ENCODE results near the gene IP6K3.
A peak's percentile ranks its signal among the peaks of the same experiment; 100 is the strongest.

The IP6K3 gene, protein sequence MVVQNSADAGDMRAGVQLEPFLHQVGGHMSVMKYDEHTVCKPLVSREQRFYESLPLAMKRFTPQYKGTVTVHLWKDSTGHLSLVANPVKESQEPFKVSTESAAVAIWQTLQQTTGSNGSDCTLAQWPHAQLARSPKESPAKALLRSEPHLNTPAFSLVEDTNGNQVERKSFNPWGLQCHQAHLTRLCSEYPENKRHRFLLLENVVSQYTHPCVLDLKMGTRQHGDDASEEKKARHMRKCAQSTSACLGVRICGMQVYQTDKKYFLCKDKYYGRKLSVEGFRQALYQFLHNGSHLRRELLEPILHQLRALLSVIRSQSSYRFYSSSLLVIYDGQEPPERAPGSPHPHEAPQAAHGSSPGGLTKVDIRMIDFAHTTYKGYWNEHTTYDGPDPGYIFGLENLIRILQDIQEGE

GRCh38 chr6:33746651-33747100 is at the start of gene IP6K3:
TSS of gene IP6K3 (minus strand) at chr6:33746905. CDS start at chr6:33735476, 11,429 bp downstream.
- DNase-seq: no peak

- no peak for DNase-seq
These were observed 48.4 kb upstream of the IP6K3 start for GRCh38 chr6:33794910-33795623.

DNA sequence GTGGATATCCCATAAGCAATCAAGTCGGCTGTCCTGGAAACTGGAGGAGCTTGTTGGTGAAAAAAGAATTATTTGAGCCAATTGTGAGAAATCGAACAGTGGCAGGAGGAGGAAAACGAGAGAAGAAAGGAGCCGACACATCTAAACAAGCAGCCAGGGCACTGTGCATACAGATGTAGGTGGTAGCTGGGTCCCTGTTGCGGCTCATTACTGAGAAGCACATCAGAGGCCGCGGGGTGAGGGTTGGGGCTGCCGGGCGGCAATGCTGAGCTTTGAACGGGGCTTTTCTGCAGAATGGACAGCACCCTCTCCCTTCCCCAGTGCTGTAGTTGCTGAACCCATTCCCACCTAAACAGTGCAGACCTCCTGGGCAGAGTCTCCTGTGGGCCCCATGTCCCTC is 46.3 kb upstream of the IP6K3 start:
- no peak for DNase-seq

DNA sequence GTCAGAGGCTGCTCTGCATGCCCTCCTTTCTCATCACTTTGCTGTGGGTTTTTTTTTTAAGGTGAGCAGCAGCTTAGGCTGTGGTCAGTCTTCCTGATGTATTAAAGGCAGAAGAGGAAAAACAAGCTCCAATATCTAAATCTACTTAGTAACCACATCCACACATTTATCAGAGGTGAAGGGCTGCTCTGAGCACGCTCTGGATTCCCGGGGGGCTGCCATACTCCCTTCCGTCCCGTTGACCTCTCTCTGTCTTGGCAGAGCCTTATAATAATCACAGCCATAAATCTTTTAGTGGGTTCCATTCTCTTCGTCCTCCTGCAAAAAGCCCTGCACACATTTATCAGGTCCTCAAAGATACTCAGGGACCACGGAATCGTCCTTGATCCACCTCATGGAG is 44.9 kb upstream of the IP6K3 start:
- no peak for DNase-seq

DNA sequence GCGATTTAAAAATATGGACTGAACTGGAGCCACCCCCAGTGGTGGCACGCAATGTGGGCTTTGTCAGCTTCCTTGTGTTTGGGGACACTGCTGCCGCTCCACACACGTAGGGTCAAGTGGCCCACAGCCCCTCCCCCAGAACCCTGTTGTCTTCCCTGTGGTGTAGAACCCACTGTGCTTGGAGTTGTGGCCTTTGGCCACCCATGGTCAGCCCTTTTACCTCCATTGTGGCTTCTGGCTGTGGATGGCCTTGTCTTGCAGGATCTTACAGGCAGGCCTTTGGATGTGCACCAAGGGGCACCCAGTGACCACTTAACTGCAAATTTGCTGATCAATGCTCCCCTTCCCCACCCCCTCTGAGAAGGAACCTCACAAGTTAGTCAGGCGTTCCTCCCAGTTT is 44.2 kb upstream of the IP6K3 start:
- no peak for DNase-seq

DNA sequence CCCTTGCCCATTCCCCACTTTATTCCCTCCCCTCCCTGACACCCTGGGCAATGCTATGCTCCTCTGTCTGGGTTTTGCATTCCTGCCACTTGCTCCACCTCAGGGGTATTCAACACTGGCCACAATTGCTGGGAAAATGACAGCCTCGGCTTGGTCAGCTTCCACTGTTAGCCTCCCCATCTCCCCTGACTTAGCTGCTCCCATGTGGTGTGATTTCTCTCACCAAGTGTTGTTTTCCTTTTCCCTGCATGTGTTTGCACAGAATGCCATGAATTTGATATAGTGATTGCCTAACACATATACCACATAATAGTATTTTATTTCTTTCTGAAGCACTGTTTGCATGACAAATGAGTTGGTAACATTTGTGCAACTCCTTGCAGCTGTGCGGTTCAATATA is 43.7 kb upstream of the IP6K3 start:
- no peak for DNase-seq

DNA sequence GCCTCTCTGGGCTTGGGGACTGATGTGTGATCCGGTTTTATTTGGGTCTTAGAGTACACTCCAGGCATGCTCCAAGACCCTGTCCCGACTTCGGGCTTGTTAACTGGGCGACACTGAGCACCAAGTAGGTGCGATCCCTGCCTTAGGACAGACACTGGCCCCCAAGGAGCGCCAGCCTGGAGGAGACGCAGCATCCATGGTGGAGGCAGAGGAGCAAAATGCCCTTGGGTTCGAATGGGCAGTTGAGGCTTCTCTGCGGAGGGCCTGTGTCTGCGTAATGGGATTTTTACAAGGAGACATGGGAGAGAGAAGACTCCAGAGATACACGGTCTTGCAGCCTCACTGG is 42.8 kb upstream of the IP6K3 start:
- DNase-seq: no peak

GRCh38 chr6:33788694-33789549 is 42.2 kb upstream of the IP6K3 start, which contains the start of gene LEMD2:
TSS of gene LEMD2 (minus strand) at chr6:33789130. CDS start at chr6:33789116, 14 bp downstream.
- peak; percentile 87 to 91 for DNase-seq

- DNase-seq: peak; percentile 40 to 47
These were observed 41.4 kb upstream of the IP6K3 start for GRCh38 chr6:33787954-33788693.

- no peak for DNase-seq
These were observed 40.7 kb upstream of the IP6K3 start for GRCh38 chr6:33787346-33787953.

GRCh38 chr6:33786736-33787135 is 40.0 kb upstream of the IP6K3 start:
- DNase-seq: no peak

GRCh38 chr6:33785778-33786177 is 39.1 kb upstream of the IP6K3 start:
- DNase-seq: no peak

DNA sequence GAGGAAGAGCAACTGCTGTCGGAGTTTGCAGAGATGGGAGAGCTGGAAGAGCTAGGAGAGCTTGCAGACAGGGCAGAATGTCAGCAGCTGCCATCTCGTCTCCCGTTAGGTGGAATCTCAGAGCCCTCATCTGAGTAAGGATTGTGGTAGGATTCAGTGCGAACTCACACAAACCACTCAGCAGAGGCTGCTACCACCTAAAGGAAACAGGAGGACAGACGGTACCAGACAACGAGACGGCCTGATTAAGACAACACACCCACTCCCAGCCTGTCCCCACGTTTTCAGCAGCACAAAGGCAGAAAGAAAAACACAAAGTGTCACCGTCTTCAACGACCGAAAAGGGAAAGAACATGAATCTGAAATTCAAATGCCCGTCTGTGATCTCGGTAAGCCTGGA is 38.1 kb upstream of the IP6K3 start:
- no peak for DNase-seq

GRCh38 chr6:33783781-33784520 is 37.2 kb upstream of the IP6K3 start:
- no peak for DNase-seq

- DNase-seq: no peak
These were observed 35.9 kb upstream of the IP6K3 start for GRCh38 chr6:33782561-33782960.

DNA sequence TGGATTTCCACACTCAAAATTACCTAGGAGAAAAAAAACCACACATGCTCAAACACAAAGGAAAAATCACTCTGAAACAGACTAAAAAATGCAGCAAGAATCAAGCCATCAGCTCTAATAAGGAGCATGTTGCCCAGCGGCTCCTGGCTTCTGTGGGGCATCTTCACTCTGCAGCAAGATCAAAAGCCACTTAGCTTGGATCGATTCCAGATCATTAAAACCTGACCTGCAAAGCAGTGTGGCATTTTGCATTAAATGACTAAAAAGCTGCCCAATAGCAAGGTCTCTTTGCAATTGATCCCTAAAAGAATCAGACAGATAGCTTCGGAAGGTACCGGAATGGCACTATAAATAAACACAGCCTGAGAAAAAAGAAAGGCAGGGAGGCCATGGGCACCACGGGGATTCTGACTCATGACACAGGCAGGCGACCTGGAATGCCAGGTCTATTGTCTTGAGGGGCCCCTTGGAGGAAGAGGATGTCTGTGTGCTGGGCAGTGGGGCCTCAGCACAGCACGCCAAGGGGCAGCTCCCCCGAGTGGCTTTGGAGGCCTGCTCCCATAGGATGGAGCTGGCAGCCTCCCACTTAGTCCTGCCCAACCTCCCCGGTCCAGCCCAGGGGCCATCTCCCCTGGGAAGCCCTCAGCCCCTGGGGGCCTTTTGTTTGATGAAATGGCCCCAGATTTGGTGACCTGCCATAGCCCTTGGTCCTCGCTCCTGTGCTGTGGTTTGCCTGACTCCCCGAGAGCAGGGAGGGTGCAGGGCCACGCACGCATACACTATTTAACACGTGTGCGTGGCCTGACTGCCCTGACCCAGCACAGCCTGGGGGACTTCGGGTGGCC is 34.6 kb upstream of the IP6K3 start:
- DNase-seq: no peak

- DNase-seq: no peak
These were observed 33.2 kb upstream of the IP6K3 start for GRCh38 chr6:33779895-33780294.

- DNase-seq: no peak
These were observed 32.6 kb upstream of the IP6K3 start for GRCh38 chr6:33779290-33779689.

GRCh38 chr6:33778444-33779121 is 31.9 kb upstream of the IP6K3 start:
- DNase-seq: no peak
